ENCODE measurements around the gene BRI3. TPM values are rescaled to one million over a fixed set of nuclear protein-coding genes. Genes with fewer than 3 reads are reported as not detected.

BRI3 gene
- total RNA-seq, 2 experiments from 2014 or later, result 44.9 to 47.6 TPM

GRCh38 chr7:98329791-98330373 lies 48.4 kb downstream of the BRI3 start:
- TF ChIP-seq CTCF (IDR thresholded peaks at IDR 0.05), result no peak
- ATAC-seq (no peak), DNase-seq (no peak)
- Mint-ChIP-seq H3K27me3 (no peaks in the 10 kb centered on the region), H3K27ac (no peak overlapping the region), H3K4me1 (ENCODE audit: low read depth) (no peaks in the 10 kb centered on the region), H3K36me3 (ENCODE audit: low read depth) (no peaks in the 10 kb centered on the region), H3K9me3 (no peaks in the 10 kb centered on the region), H3K4me3 (no peak overlapping the region)
- intact Hi-C loops (cut with micrococcal nuclease), result no loop called here
- CTCF ChIA-PET, result no interaction called here
- POLR2A ChIA-PET, result no interaction called here

GRCh38 chr7:98330926-98331529 lies 49.5 kb downstream of the BRI3 start:
- Mint-ChIP-seq H3K4me1 (ENCODE audit: low read depth) (no peaks in the 10 kb centered on the region), H3K27ac (no peak overlapping the region), H3K9me3 (no peaks in the 10 kb centered on the region), H3K4me3 (no peak overlapping the region), H3K27me3 (no peaks in the 10 kb centered on the region), H3K36me3 (ENCODE audit: low read depth) (no peaks in the 10 kb centered on the region)
- intact Hi-C loops (cut with micrococcal nuclease), result no loop called here
- DNase-seq (no peak), ATAC-seq (no peak)
- POLR2A ChIA-PET, result no interaction called here
- no peak for TF ChIP-seq CTCF (IDR thresholded peaks at IDR 0.05)
- CTCF ChIA-PET, result no interaction called here

GRCh38 chr7:98334081-98334480 lies 52.6 kb downstream of the BRI3 start:
- Mint-ChIP-seq H3K27ac (no peak overlapping the region), H3K27me3 (no peaks in the 10 kb centered on the region), H3K36me3 (ENCODE audit: low read depth) (no peaks in the 10 kb centered on the region), H3K4me3 (no peak overlapping the region), H3K9me3 (peaks cover under 1% of the 10 kb centered on the region), H3K4me1 (ENCODE audit: low read depth) (no peaks in the 10 kb centered on the region)
- ATAC-seq (no peak), DNase-seq (no peak)
- ChIA-PET CTCF (no interaction called here), POLR2A (no interaction called here)
- TF ChIP-seq CTCF (IDR thresholded peaks at IDR 0.05), result no peak
- intact Hi-C loops (cut with micrococcal nuclease), result no loop called here

- no peak for DNase-seq
- Mint-ChIP-seq H3K27me3 (no peaks in the 10 kb centered on the region), H3K36me3 (ENCODE audit: low read depth) (no peaks in the 10 kb centered on the region), H3K4me1 (ENCODE audit: low read depth) (no peaks in the 10 kb centered on the region), H3K9me3 (peaks cover 2% of the 10 kb centered on the region), H3K4me3 (no peak overlapping the region), H3K27ac (no peak overlapping the region)
- no peak for ATAC-seq
- CTCF ChIA-PET, result no interaction called here
- TF ChIP-seq CTCF (IDR thresholded peaks at IDR 0.05), result no peak
- POLR2A ChIA-PET, result no interaction called here
- intact Hi-C loops (cut with micrococcal nuclease), result no loop called here
These were observed 54.0 kb downstream of the BRI3 start for GRCh38 chr7:98335411-98335977.

- no peak for DNase-seq
- Mint-ChIP-seq H3K4me1 (ENCODE audit: low read depth) (no peaks in the 10 kb centered on the region), H3K27me3 (no peaks in the 10 kb centered on the region), H3K27ac (no peak overlapping the region), H3K36me3 (ENCODE audit: low read depth) (no peaks in the 10 kb centered on the region), H3K4me3 (no peak overlapping the region), H3K9me3 (peaks cover 2% of the 10 kb centered on the region)
- ATAC-seq, result no peak
- no peak for TF ChIP-seq CTCF (IDR thresholded peaks at IDR 0.05)
- intact Hi-C loops (cut with micrococcal nuclease), result no loop called here
- CTCF ChIA-PET, result no interaction called here
- POLR2A ChIA-PET, result no interaction called here
These were observed 57.0 kb downstream of the BRI3 start for GRCh38 chr7:98338441-98338840.

All from activated CD8-positive, alpha-beta T cell treated with anti-CD3 and anti-CD28 coated beads for 36 hours (primary cell).